ENCODE results near the gene ZNF622. TPM values are rescaled to one million over a fixed set of nuclear protein-coding genes. Genes with fewer than 3 reads are reported as not detected.

ZNF622 gene
- total RNA-seq, 2 experiments from 2014 or later = 36.0 to 38.1 TPM

DNA sequence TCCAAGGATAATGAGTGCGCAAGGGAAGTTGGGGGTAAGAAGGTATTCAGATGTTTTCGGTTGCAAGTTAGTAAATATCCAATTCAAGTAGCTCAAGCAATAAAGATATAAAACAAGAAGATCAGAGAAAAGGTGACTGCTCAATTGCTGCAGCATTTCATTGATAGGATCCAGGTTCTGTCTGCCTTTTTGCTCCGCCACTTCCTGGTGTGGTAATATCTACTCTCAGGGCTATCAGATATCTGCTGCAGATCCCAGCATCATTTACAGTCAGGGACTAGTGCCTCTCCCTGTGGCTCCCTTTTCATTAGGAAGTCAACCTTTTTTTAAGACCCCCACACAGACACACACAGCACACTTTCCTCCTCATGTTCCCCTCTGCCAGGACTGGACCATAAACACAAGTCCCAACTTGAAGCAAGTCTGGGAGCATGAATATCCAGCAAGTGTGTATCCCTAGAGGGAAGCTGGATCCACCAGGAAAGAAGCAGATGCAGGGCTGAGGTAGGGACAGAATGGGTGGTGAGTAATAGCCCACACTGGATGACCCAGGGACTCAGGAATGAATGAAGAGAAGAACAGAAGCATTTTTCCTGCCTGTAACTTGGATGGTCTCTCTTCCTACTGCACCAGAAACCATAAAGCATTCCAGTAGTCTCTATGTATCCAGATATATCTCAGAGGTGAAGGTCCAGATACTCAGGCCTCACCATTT lies 53.7 kb downstream of the ZNF622 start:
- Mint-ChIP-seq H3K4me1 (no peaks in the 10 kb centered on the region), H3K4me3 (no peak overlapping the region), H3K27ac (no peak overlapping the region), H3K27me3 (peaks cover 5% of the 10 kb centered on the region), H3K9me3 (no peaks in the 10 kb centered on the region), H3K36me3 (ENCODE audit: low read depth) (no peaks in the 10 kb centered on the region)
- DNase-seq = no peak
- ChIA-PET CTCF (no interaction called here), POLR2A (no interaction called here)

- no peaks in the 10 kb centered on the region for H3K9me3 Mint-ChIP-seq
Measured at GRCh38 chr5:16411235-16411634, 54.4 kb downstream of the ZNF622 start.

GRCh38 chr5:16410338-16410737 lies 55.3 kb downstream of the ZNF622 start:
- ChIA-PET POLR2A (no interaction called here), CTCF (no interaction called here)
- Mint-ChIP-seq H3K4me3 (no peak overlapping the region), H3K9me3 (no peaks in the 10 kb centered on the region), H3K27ac (no peak overlapping the region), H3K27me3 (peaks cover 5% of the 10 kb centered on the region), H3K36me3 (ENCODE audit: low read depth) (no peaks in the 10 kb centered on the region), H3K4me1 (no peaks in the 10 kb centered on the region)
- DNase-seq = no peak

More at GRCh38 chr5:16411235-16411634, 54.4 kb downstream of the ZNF622 start:
- H3K36me3 Mint-ChIP-seq (ENCODE audit: low read depth) = no peaks in the 10 kb centered on the region
- H3K4me3 Mint-ChIP-seq = no peak overlapping the region
- H3K4me1 Mint-ChIP-seq = no peaks in the 10 kb centered on the region
- POLR2A ChIA-PET = no interaction called here
- DNase-seq = no peak
- CTCF ChIA-PET = no interaction called here
- no peak overlapping the region for H3K27ac Mint-ChIP-seq
- peaks cover 5% of the 10 kb centered on the region for H3K27me3 Mint-ChIP-seq

DNA sequence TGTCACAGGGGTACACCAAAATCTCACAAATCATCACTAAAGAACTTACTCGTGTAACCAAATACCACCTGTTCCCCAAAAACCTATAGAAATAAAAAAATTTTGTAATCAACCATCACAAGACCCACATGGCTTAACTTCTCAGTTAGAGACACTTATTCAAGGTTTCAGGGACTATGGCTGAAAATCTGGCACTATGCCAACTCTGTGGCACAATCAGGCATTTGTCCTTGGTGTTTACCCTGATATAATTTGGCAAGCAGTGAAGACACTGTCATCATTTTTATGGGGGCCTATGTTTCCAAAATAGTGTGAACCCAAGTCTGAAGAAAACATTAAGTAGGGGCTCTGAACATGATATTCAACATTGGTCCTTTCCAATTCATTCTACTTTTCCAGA lies 59.0 kb downstream of the ZNF622 start:
- ChIA-PET CTCF (no interaction called here), POLR2A (no interaction called here)
- no peak for DNase-seq
- H3K4me1 Mint-ChIP-seq = no peaks in the 10 kb centered on the region
- H3K27ac Mint-ChIP-seq = no peak overlapping the region
- peaks cover 3% of the 10 kb centered on the region for H3K27me3 Mint-ChIP-seq
- no peak overlapping the region for H3K4me3 Mint-ChIP-seq
- no peaks in the 10 kb centered on the region for H3K36me3 Mint-ChIP-seq (ENCODE audit: low read depth)
- H3K9me3 Mint-ChIP-seq = no peaks in the 10 kb centered on the region

GRCh38 chr5:16406023-16406422 lies 59.6 kb downstream of the ZNF622 start:
- Mint-ChIP-seq H3K27me3 (no peaks in the 10 kb centered on the region), H3K9me3 (no peaks in the 10 kb centered on the region), H3K4me1 (no peaks in the 10 kb centered on the region), H3K4me3 (no peak overlapping the region), H3K27ac (no peak overlapping the region), H3K36me3 (ENCODE audit: low read depth) (no peaks in the 10 kb centered on the region)
- CTCF ChIA-PET = no interaction called here
- POLR2A ChIA-PET = no interaction called here
- DNase-seq = no peak

Other genes with a start within 250 kb of the ZNF622 start
- 10 to 100 TPM; 15.1 to 17.3 TPM for gene RETREG1, start 151.2 kb upstream of the ZNF622 start, total RNA-seq

Measured in activated CD4-positive, alpha-beta memory T cell treated with anti-CD3 and anti-CD28 coated beads, Interleukin-2, amount 10 ng/mL, durations not matched to agents 7 days and 5 days (primary cell).